Parathyroid adenoma (tissue), 2 donors: ENCODE results near the gene COLEC12.

ENCODE experiments used
- H2AFZ ChIP-seq: fragments of 300-600 bp; sonication (generic); one replicate; pipeline ENCODE4 v1.7.0; 2017; ENCODE audit warnings: antibody characterized with exemption, mild to moderate bottlenecking
- H3K27ac ChIP-seq: fragments of 300-600 bp; sonication (generic); one replicate; pipeline ENCODE4 v1.7.0; 2017
- H3K27me3 ChIP-seq: fragments of 300-600 bp; sonication (generic); one replicate; pipeline ENCODE4 v1.7.0; 2017; ENCODE audit warnings: low read length; ENCODE audit not compliant: control insufficient read depth, insufficient read depth
- H3K36me3 ChIP-seq: fragments of 300-600 bp; sonication (generic); one replicate; pipeline ENCODE4 v1.7.0; 2017; ENCODE audit warnings: low read length; ENCODE audit not compliant: control insufficient read depth, insufficient read depth
- H3K4me1 ChIP-seq: fragments of 300-600 bp; sonication (generic); one replicate; pipeline ENCODE4 v1.7.0; 2017; ENCODE audit warnings: control low read depth
- H3K4me2 ChIP-seq: fragments of 300-600 bp; sonication (generic); one replicate; pipeline ENCODE4 v1.7.0; 2017; ENCODE audit warnings: low read length
- H3K4me3 ChIP-seq: fragments of 300-600 bp; sonication (generic); one replicate; pipeline ENCODE4 v1.7.0; 2017; ENCODE audit warnings: low read depth, low read length
- H3K79me2 ChIP-seq: fragments of 300-600 bp; sonication (generic); one replicate; pipeline ENCODE4 v1.7.0; 2017; ENCODE audit warnings: control low read depth
- H3K9ac ChIP-seq: fragments of 300-600 bp; sonication (generic); one replicate; pipeline ENCODE4 v1.7.0; 2017; ENCODE audit warnings: mild to moderate bottlenecking
- H3K9me3 ChIP-seq: fragments of 300-600 bp; sonication (generic); one replicate; pipeline ENCODE4 v1.7.0; 2017; ENCODE audit warnings: low read length; ENCODE audit not compliant: control insufficient read depth
- CTCF ChIP-seq: fragments of 300-600 bp; sonication (generic); IDR thresholded peaks from one replicate; pipeline ENCODE4 v1.7.0; 2017; ENCODE audit warnings: antibody characterized with exemption, mild to moderate bottlenecking
- donor health status: primary hyperparathyroidism.

COLEC12 gene

GRCh38 chr18:341102-341501 is 159.4 kb downstream of the COLEC12 start:
- Histone ChIP-seq H3K4me2 (no peak overlapping the region), H3K9me3 (no peaks in the 10 kb centered on the region), H3K27me3 (no peaks in the 10 kb centered on the region), H3K79me2 (no peaks in the 10 kb centered on the region), H3K27ac (no peak overlapping the region), H3K9ac (no peak overlapping the region), H3K4me1 (peaks cover 4% of the 10 kb centered on the region), H2AFZ (no peak overlapping the region), H3K4me3 (no peak overlapping the region), H3K36me3 (no peaks in the 10 kb centered on the region)
- TF ChIP-seq CTCF = no peak

- no peaks in the 10 kb centered on the region for H3K36me3 ChIP-seq
- no peak overlapping the region for H3K4me2 ChIP-seq
- H3K4me3 ChIP-seq = no peak overlapping the region
- no peaks in the 10 kb centered on the region for H3K9me3 ChIP-seq
- TF ChIP-seq CTCF = no peak
- H2AFZ ChIP-seq = no peak overlapping the region
- no peak overlapping the region for H3K9ac ChIP-seq
- peaks cover 4% of the 10 kb centered on the region for H3K4me1 ChIP-seq
- no peaks in the 10 kb centered on the region for H3K79me2 ChIP-seq
- H3K27me3 ChIP-seq = no peaks in the 10 kb centered on the region
- no peak overlapping the region for H3K27ac ChIP-seq
Measured at GRCh38 chr18:340044-340443, 160.5 kb downstream of the COLEC12 start.

- Histone ChIP-seq H2AFZ (no peak overlapping the region), H3K4me3 (no peak overlapping the region), H3K79me2 (no peaks in the 10 kb centered on the region), H3K4me2 (no peak overlapping the region), H3K9ac (no peak overlapping the region), H3K27ac (no peak overlapping the region), H3K36me3 (no peaks in the 10 kb centered on the region), H3K27me3 (no peaks in the 10 kb centered on the region), H3K4me1 (peaks cover 4% of the 10 kb centered on the region), H3K9me3 (no peaks in the 10 kb centered on the region)
- TF ChIP-seq CTCF = no peak
Measured at GRCh38 chr18:339200-339599, 161.3 kb downstream of the COLEC12 start.

GRCh38 chr18:336713-337112 is 163.8 kb downstream of the COLEC12 start:
- Histone ChIP-seq H3K9me3 (no peaks in the 10 kb centered on the region), H3K9ac (no peak overlapping the region), H3K27ac (no peak overlapping the region), H3K4me1 (peaks cover 4% of the 10 kb centered on the region), H2AFZ (no peak overlapping the region), H3K4me2 (no peak overlapping the region), H3K79me2 (no peaks in the 10 kb centered on the region), H3K4me3 (no peak overlapping the region), H3K36me3 (no peaks in the 10 kb centered on the region), H3K27me3 (no peaks in the 10 kb centered on the region)
- no peak for TF ChIP-seq CTCF

- H3K27me3 ChIP-seq = no peaks in the 10 kb centered on the region
- no peaks in the 10 kb centered on the region for H3K9me3 ChIP-seq
- no peak overlapping the region for H3K9ac ChIP-seq
- no peak overlapping the region for H2AFZ ChIP-seq
- no peak overlapping the region for H3K27ac ChIP-seq
- no peak for TF ChIP-seq CTCF
- H3K4me3 ChIP-seq = no peak overlapping the region
- H3K4me2 ChIP-seq = no peak overlapping the region
- peaks cover 4% of the 10 kb centered on the region for H3K4me1 ChIP-seq
- H3K36me3 ChIP-seq = no peaks in the 10 kb centered on the region
- H3K79me2 ChIP-seq = no peaks in the 10 kb centered on the region
Measured at GRCh38 chr18:335733-336132, 164.8 kb downstream of the COLEC12 start.
